ENCODE results near the gene JOSD1. TPM values are rescaled to one million over a fixed set of nuclear protein-coding genes. Genes with fewer than 3 reads are reported as not detected.

JOSD1 gene
- total RNA-seq, 1 donor from 2014 or later = 59.6 TPM

DNA sequence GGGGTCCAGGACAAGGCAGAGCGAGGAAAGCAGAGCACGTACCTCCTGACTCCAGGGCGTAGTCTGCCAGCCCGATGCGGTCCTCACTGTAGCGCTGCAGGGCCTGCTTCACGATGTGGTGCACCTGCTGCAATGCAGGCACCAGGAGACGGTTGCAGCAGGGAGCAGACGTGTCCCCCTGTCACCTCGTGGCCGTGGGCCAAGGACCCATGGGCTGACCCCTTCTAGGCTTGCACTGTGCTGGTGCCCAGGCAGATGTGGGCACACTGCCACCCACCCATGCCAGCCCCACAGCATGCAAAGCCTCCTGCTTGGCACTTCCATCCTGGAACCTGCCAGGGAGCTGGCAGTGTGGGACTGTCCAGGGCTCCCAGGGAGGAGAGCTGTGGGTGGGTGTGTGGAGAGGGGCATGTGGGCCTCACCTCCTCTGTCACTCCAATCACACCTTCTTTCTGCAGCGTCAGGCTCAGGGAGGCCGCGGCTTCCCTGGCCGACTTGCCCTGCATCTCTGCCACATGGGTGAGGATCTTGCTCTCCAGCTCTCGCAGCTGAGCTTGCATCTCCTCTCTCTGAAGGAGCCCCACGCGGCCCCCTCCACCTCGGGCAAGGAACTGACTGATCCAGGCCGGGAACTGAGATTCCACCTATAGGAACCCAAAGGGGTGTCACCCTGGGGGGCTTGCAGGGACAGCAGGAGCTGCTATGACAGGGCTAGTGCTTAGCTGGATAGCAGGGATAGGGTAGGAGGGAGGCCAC lies 38.7 kb upstream of the JOSD1 start:
- no peaks in the 10 kb centered on the region for H3K4me1 Mint-ChIP-seq
- H3K27me3 Mint-ChIP-seq (ENCODE audit: low read depth) = no peaks in the 10 kb centered on the region
- H3K36me3 Mint-ChIP-seq = peaks cover 27% of the 10 kb centered on the region
- H3K9me3 Mint-ChIP-seq = no peaks in the 10 kb centered on the region
- TF ChIP-seq CTCF (IDR thresholded peaks at IDR 0.05; ENCODE audit: unreplicated experiment) = no peak
- DNase-seq (ENCODE audit: low spot score in 2 of 2, unreplicated experiment in 2 of 2) = no peak
- H3K4me3 Mint-ChIP-seq = no peak overlapping the region
- H3K27ac Mint-ChIP-seq = no peak overlapping the region

DNA sequence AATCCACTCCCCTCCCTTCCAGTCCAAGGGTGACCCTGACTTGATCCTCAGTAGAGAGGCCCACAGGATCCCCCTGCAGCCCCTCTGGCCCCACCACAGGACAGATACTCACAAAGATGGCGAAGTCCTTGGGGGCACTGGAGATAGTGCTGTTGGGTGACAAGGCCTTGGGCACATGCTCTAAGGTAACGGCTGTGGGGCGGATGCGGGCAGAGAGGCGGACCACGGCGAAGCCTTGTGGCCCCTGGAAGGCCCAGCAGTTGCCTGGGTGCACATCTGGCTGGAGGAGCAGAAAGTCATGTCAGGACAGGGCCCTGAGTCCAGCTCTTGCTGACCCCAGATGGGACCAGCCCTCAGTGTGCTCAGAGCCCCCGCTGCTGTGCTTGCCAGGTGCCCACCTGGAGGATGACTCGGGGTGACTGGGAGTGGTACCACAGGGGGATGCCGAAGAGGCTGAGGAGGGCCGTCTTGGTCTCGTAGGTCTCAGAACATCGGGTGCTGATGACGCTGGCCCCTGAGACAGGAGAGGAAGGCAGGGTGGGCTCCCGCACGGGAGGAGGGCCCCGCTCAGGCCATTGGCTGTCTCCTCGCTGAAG lies 37.8 kb upstream of the JOSD1 start:
- H3K36me3 Mint-ChIP-seq = peaks cover 26% of the 10 kb centered on the region
- H3K27me3 Mint-ChIP-seq (ENCODE audit: low read depth) = no peaks in the 10 kb centered on the region
- no peak for DNase-seq (ENCODE audit: low spot score in 2 of 2, unreplicated experiment in 2 of 2)
- no peak overlapping the region for H3K27ac Mint-ChIP-seq
- no peaks in the 10 kb centered on the region for H3K9me3 Mint-ChIP-seq
- H3K4me3 Mint-ChIP-seq = no peak overlapping the region
- no peak for TF ChIP-seq CTCF (IDR thresholded peaks at IDR 0.05; ENCODE audit: unreplicated experiment)
- H3K4me1 Mint-ChIP-seq = no peaks in the 10 kb centered on the region

DNA sequence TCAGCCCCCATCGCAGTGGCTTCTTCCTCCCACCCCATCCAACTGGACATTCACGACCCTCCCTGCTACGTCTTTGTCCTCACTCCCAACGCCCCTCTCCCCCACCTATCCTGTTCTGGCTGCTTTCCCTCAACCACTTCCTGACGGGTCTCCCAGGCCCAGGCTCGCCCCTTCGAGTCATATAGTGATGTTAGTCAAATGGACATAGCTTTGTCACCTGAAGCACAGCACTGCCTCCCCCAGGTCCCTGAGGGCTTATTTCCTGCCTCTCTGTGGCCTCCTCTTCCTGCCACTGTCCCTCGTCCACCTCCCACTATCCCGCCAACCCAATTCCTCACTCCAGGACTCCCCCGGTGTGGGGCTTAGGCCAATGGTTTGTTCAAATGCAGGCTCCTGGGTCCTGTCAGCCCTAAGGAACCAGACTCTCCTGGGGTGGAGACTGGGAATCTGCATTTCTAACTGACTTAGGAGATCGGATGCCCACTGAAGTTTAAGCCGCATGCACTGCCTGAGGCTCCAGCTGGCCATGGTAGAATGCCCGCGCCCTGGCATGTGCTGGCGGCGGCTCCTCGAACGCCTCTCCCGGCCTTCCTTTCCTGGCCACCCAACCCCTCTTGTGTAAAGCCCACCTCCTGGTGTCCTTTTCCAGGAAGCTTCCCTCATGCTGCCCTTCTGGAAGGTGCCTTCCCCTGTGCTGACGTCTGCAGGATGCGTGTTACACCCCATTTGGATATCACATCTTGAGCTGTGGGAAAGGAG lies 36.7 kb upstream of the JOSD1 start:
- TF ChIP-seq CTCF (IDR thresholded peaks at IDR 0.05; ENCODE audit: unreplicated experiment) = no peak
- peak overlapping the region; percentile 40 for H3K27ac Mint-ChIP-seq
- H3K4me1 Mint-ChIP-seq = no peaks in the 10 kb centered on the region
- H3K27me3 Mint-ChIP-seq (ENCODE audit: low read depth) = no peaks in the 10 kb centered on the region
- no peak for DNase-seq (ENCODE audit: low spot score in 2 of 2, unreplicated experiment in 2 of 2)
- no peaks in the 10 kb centered on the region for H3K9me3 Mint-ChIP-seq
- H3K36me3 Mint-ChIP-seq = peaks cover 24% of the 10 kb centered on the region
- H3K4me3 Mint-ChIP-seq = no peak overlapping the region

DNA sequence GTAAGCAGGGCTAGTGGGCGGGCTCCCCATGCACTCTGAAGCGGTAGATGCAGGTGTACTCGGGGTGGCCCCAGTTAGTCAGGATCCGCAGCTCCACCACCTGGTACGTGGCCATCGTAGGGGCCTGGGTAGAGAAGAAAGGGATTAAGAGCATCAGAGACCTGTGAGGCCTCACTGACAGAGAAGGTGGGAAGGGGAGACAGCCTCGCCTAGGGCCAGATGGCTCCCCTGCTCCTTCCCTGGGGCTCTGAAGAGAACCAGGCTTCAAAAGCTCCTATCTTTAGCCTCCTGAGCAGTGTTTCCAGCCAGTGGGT lies 35.5 kb upstream of the JOSD1 start:
- H3K4me3 Mint-ChIP-seq = no peak overlapping the region
- H3K27me3 Mint-ChIP-seq (ENCODE audit: low read depth) = no peaks in the 10 kb centered on the region
- no peaks in the 10 kb centered on the region for H3K9me3 Mint-ChIP-seq
- peaks cover 20% of the 10 kb centered on the region for H3K36me3 Mint-ChIP-seq
- no peak for TF ChIP-seq CTCF (IDR thresholded peaks at IDR 0.05; ENCODE audit: unreplicated experiment)
- H3K4me1 Mint-ChIP-seq = no peaks in the 10 kb centered on the region
- no peak overlapping the region for H3K27ac Mint-ChIP-seq
- no peak for DNase-seq (ENCODE audit: low spot score in 2 of 2, unreplicated experiment in 2 of 2)

- Mint-ChIP-seq H3K36me3 (peaks cover 17% of the 10 kb centered on the region), H3K9me3 (no peaks in the 10 kb centered on the region), H3K4me3 (no peak overlapping the region), H3K27ac (no peak overlapping the region), H3K27me3 (ENCODE audit: low read depth) (no peaks in the 10 kb centered on the region), H3K4me1 (no peaks in the 10 kb centered on the region)
- DNase-seq (ENCODE audit: low spot score in 2 of 2, unreplicated experiment in 2 of 2) = no peak
- no peak for TF ChIP-seq CTCF (IDR thresholded peaks at IDR 0.05; ENCODE audit: unreplicated experiment)
Observed at GRCh38 chr22:38735465-38736256, 34.9 kb upstream of the JOSD1 start.

Data from mesothelial cell of epicardium (in vitro differentiated cells).